NCI-H2196 treated with DMSO at 0.1 percent for 48 hours (cell line): Measurements from ENCODE around the gene UROC1.

Experiments used
- DNase-seq: peaks from one replicate; lab custom pipeline; 2025; ENCODE audit not compliant: unreplicated experiment; lab: John Stamatoyannopoulos, UW

UROC1 gene

DNA sequence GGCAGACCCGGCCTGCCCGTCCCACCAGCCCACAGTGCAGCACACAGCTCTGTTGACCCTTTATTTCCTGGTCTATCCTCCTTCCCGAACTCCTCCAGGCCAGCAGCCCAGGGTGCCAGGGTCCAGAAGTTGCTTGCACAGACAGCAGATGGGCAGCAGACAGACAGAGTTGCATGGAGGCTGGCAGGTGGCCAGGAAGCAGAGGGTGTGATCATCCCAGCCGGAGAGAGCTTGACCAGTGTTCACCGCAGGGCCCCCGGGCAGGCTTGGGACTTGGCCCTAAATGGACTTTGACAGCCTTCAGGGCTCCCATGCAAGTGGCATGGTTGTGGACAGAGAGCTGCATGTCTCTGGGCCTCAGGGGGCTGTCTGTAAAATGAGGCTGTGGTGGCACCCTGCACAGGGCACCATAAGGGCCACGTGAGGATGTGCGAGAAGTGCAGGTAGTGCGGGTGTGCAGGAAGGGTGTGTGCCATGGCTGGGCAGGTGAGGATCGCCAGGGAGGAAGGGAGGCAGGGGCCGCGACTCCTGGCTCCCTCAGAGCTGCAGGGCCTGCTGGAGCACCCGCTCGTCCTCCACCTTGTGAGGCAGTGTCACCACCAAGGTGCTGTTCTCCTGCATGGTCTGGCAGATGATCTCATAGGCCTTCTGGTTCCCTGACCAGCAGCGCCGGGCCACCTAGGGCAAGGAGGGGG lies 35.6 kb downstream of the UROC1 start:
- no peak for DNase-seq

- DNase-seq: no peak
Measured at GRCh38 chr3:126480861-126481260, 36.7 kb downstream of the UROC1 start.

- DNase-seq: no peak
Measured at GRCh38 chr3:126480206-126480605, 37.4 kb downstream of the UROC1 start.

DNA sequence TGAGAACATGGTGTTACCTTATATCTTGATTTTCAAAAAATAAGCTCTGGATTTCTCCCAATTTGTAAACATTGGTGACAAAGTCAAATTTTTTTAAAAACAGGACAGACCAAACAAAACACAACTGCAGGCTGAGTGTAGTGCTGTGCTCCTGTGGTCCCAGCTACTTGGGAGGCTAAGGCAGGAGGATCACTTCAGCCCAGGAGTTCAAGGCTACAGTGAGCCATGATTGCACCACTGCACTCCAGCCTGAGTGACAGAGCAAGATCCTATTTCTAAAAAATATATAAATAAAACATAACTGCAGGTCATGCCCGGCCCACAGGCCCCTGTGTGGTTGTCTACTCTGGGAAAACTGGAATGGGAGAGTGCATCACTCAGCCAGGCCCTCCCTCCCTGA lies 37.9 kb downstream of the UROC1 start:
- DNase-seq: no peak

GRCh38 chr3:126478581-126479310 lies 38.8 kb downstream of the UROC1 start:
- no peak for DNase-seq

DNA sequence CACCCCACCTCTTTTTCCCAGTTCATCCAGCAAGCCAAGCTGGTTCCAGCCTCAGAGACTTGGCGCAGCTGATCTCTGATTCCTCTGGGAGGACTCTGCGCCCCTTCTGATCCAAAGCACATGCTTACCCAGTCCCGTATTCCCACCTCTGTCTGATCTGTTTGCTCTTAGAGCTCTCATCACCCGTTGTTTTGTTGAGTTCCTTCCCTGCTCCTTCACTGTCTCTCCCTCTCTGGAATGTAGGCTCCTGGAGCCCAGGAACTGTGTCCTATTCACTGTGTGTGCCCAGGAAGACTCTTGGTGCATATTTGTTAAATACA lies 40.6 kb downstream of the UROC1 start:
- no peak for DNase-seq

- peak; percentile 72 for DNase-seq
Measured at GRCh38 chr3:126476166-126477060, 41.2 kb downstream of the UROC1 start.

- peak; percentile 96 for DNase-seq
Measured at GRCh38 chr3:126475413-126476114, 42.0 kb downstream of the UROC1 start, which contains the start of gene ZXDC. Gene ZXDC (minus strand): TSS chr3:126475891. CDS start chr3:126475865, 26 bp downstream.

GRCh38 chr3:126474498-126475412 lies 42.8 kb downstream of the UROC1 start:
- DNase-seq: no peak

GRCh38 chr3:126473292-126474168 lies 44.0 kb downstream of the UROC1 start:
- no peak for DNase-seq

DNA sequence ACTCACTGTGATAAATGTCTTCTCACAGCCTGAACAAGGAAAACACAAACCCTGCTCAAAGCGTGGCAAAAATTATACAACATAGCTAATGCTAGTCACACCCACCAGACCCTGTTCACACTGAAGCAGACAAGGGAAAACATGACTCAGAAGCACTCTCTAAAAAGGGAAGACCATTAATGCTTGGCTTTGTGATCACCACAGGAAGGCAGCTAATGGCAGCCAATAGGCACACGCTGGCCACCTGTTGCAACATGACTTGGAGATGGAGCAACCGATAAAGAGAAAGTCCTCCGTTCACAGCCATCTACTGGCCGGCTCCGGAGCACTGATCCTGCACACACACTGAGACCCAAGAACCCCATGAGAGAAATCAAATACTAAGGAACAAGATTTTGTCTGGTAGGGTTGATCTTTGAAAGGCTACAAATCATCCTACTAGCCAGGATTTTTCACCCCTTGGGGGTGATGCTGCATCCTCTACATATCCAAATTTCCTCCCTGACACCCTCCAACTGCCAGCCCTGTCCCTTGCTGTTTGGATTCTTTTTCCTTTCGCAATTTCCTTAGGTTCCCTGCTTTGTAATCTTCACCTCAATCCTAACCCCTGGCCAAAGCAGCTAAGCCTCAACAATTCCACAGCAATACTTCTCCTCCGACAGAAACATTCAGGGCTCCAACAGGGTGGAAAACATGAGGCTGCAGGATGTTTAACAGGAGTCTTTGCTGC lies 45.1 kb downstream of the UROC1 start:
- DNase-seq: peak; percentile 63

GRCh38 chr3:126469479-126469878 lies 48.1 kb downstream of the UROC1 start:
- DNase-seq: no peak

- no peak for DNase-seq
Measured at GRCh38 chr3:126468028-126468891, 49.3 kb downstream of the UROC1 start.

DNA sequence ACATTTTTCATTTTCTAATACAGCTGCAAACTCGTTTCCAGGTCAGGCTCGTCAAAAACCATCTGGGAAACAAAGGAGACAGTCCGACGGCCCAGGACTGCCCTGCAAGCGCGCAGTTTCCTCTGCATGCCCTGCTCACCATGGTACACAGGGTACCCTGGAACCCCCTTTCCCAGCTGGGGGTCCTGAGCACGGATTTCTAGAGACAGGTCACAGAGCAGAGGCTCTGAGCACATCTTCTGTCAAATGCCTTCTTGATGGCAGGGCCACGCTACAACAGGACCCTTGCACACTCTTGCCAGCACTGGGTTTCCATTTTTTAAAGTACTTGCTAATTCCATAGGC lies 50.0 kb downstream of the UROC1 start:
- DNase-seq: no peak

GRCh38 chr3:126466886-126467610 lies 50.5 kb downstream of the UROC1 start:
- peak; percentile 19 for DNase-seq

GRCh38 chr3:126465928-126466544 lies 51.5 kb downstream of the UROC1 start:
- DNase-seq: no peak
